Stromal cell of bone marrow (primary cell): ENCODE measurements around the gene PCGF5.
A peak's percentile ranks its signal among the peaks of the same experiment; 100 is the strongest.
"Not testable (repeated sequence)": the region's sequence is repeated elsewhere in the genome, so short reads cannot be mapped to it uniquely, and the experiment has no call there.

Experiments used
- DNase-seq: peaks from one replicate; pipeline ENCODE4 v3.0.0-alpha.2; 2012; ENCODE audit warnings: low read depth

The PCGF5 gene

GRCh38 chr10:91286572-91286971, 66.1 kb downstream of the PCGF5 start:
- DNase-seq, result no peak

- no peak for DNase-seq
Measured at GRCh38 chr10:91287276-91287675, 66.8 kb downstream of the PCGF5 start.

GRCh38 chr10:91287912-91288311, 67.4 kb downstream of the PCGF5 start:
- no peak for DNase-seq

GRCh38 chr10:91289305-91289704, 68.8 kb downstream of the PCGF5 start:
- DNase-seq, result no peak

GRCh38 chr10:91290607-91291006, 70.1 kb downstream of the PCGF5 start:
- no peak for DNase-seq

- no peak for DNase-seq
Measured at GRCh38 chr10:91294134-91294906, 73.9 kb downstream of the PCGF5 start.

- no peak for DNase-seq
Measured at GRCh38 chr10:91295346-91295745, 74.9 kb downstream of the PCGF5 start.

- DNase-seq, result no peak
Measured at GRCh38 chr10:91296471-91296870, 76.0 kb downstream of the PCGF5 start.

GRCh38 chr10:91298224-91298871, 77.9 kb downstream of the PCGF5 start:
- peak; percentile 51 for DNase-seq

GRCh38 chr10:91299999-91300575, 79.6 kb downstream of the PCGF5 start:
- no peak for DNase-seq

GRCh38 chr10:91302946-91303345, 82.5 kb downstream of the PCGF5 start:
- not testable (repeated sequence) for DNase-seq

- DNase-seq, result not testable (repeated sequence)
Measured at GRCh38 chr10:91305979-91306378, 85.5 kb downstream of the PCGF5 start.

GRCh38 chr10:91307489-91307888, 87.0 kb downstream of the PCGF5 start:
- no peak for DNase-seq

- DNase-seq, result no peak
Measured at GRCh38 chr10:91309711-91310110, 89.2 kb downstream of the PCGF5 start.

GRCh38 chr10:91311601-91312381, 91.3 kb downstream of the PCGF5 start:
- DNase-seq, result no peak

- no peak for DNase-seq
Measured at GRCh38 chr10:91312382-91312733, 91.9 kb downstream of the PCGF5 start.

GRCh38 chr10:91313796-91314485, 93.5 kb downstream of the PCGF5 start:
- DNase-seq, result peak; percentile 40

GRCh38 chr10:91316486-91316885, 96.0 kb downstream of the PCGF5 start:
- no peak for DNase-seq

GRCh38 chr10:91317541-91317940, 97.1 kb downstream of the PCGF5 start:
- DNase-seq, result no peak

GRCh38 chr10:91319336-91319735, 98.9 kb downstream of the PCGF5 start:
- DNase-seq, result no peak

GRCh38 chr10:91323293-91323905, 102.9 kb downstream of the PCGF5 start:
- not testable (repeated sequence) for DNase-seq
